NCI-H1092 treated with DMSO at 0.1 percent for 48 hours (cell line): ENCODE data around the gene BAIAP3.

ENCODE experiments used
- DNase-seq: peaks from one replicate; lab custom pipeline; 2025; lab: John Stamatoyannopoulos, UW

The BAIAP3 gene

GRCh38 chr16:1371054-1371978 lies 37.9 kb downstream of the BAIAP3 start:
- no peak for DNase-seq

DNA sequence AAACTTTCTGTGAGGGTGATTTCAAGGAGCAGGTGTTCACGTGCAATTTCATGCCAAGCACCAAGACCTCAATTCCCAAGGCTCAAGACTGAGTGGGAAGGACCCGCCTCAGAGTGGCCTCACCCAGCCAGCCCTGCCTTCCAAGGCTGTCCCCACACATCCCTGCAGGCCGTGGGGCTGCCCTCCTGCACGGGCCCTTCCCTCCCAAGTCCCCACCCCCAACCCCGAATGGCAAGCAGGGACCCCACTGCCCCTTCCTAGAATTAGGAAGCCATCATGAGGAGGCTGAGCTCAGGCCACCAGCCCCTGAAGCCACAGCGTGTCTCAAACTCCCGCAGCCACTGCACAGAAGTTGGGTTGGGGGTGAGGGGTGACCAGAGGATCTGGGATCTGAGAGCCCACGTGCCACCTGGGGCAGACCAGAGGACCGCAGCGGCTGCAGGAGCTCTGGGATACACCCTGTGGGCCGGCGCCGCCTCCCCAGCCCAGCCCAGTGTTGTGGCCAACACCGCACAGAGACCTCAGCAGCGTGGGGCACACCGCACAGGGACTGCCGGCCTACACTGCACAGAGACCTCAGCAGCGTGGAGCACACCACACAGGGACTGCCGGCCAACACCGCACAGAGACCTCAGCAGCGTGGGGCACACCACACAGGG lies 39.0 kb downstream of the BAIAP3 start:
- no peak for DNase-seq

- no peak for DNase-seq
Measured at GRCh38 chr16:1374418-1375297, 41.2 kb downstream of the BAIAP3 start.

- DNase-seq = no peak
Measured at GRCh38 chr16:1375298-1375640, 41.8 kb downstream of the BAIAP3 start.

DNA sequence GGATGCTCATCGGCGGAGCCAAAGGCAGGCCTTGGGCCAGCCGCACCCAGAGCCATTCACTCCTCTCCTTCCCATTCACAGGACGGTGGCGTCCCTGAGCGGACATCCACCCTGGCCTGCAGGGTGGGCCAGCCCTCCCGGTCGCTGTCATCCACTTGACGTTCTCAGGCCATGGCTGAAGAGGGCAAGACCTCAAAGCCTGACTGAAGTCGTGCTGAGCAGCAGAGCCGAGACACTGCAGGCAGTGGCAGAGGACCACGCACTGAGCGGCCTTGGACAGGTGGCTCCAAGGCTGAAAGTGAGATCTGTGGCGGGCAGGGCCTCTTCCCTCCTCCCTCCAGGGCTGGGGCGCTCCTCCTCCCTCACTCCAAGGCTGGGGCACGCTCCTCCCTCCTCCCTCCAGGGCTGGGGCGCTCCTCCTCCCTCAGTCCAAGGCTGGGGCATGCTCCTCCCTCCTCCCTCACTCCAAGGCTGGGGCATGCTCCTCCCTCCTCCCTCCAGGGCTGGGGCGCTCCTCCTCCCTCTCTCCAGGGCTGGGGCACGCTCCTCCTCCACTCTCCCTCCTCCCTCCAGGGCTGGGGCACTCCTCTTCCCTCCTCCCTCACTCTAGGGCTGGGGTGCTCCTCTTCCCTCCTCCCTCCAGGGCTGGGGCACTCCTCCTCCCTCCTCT lies 42.4 kb downstream of the BAIAP3 start:
- no peak for DNase-seq

DNA sequence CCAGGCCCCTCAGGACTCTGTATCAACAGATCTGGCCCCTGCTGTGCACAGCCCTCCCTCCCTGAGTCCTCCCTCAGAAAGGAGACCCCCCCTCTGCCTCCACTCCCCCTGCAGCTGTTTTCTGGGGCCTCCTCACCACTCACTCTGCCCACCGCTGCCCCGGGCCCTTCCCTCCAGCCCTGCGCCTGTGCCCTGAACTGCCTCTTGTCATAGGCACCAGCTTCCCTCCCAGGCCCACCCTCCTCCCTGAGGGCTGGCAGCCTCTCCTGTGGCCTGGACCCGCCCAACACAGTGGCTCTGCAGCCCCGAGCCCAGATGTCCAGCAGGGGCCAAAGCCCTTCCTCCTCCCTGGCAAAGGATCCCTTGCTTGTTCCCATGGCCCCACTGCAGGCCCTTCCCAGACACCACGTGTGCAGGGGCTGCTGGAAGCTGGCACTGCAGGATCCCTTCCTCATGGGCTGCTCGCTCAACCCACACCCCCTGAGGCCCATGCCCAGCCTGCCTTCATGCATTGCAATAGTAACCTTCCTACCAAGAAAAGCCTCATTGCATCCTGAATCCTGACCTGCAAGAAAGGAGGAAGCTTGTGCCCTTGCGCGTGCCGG lies 44.1 kb downstream of the BAIAP3 start:
- no peak for DNase-seq

DNA sequence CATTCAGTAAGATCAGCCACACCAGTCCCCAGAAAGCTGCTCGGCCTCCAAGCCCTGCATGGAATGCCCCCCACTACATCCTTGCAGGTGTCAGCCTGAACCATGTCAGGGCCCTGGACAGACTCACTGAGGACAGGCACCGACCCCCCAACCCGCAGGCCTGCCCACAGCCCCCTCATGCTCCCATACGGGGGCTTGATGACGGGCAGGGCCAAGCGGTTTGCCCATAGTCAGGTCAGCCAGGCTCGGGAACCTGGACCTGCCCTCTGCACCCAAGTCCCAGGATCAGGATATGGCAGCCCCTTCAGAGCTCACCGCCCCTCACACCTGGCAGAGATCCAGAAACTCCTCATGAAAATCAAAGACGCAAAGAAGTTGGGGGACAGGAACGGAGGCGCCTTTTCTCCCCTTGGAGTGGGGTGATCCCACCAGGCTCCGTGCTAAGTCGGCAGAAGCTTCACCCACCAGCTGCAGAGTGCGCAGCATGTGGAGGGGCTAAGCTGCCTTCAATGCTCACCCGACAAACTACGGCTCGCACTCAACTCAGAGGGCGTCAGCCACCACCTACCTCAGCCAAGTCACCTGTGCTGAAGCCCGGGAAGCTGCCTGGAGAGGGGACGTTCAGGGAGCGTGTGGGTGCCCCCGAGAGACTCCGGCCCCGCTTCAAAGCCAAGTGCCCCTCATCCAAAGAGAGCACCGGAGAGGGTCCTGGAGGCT lies 44.8 kb downstream of the BAIAP3 start:
- DNase-seq = no peak

- DNase-seq = no peak
Measured at GRCh38 chr16:1378804-1379303, 45.4 kb downstream of the BAIAP3 start.

DNA sequence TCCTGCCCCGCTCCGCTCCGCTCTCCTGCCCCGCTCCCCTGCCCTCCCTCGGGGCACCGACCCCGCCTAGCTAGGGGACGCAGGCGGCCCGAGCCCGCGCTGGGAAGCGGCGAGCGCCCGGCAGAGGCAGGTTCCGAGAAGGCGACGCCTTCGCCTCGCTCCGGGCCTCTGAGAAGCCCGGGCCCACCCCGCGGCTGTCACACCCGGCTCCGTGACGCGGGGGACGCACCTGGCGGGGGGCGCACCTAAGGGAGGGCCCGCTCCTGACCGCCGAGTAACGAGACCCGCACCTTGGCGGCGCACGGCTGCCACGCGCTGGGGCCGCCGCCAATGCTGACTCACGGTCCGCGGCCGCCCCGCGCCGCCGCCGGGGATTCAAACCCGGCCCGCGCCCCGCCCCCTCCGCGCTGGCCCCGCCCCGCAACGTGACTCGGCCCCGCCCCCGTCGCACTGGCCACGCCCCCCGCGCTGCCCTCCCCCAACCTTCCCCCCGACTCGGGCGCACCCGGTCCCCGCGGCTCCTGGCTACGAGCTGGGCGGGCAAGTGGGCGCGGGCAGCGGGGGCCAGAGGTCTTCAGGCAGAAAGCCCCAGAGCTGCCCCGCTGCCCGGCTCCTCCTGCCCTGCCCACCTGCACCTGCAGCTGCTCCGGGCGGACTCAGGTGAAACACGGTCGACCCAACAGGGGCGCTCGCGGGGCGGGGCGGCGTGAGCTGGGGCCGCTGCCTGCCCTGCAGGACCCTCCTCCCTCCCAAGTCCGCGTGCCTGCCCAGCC lies 46.0 kb downstream of the BAIAP3 start:
- peak; percentile 39 for DNase-seq

GRCh38 chr16:1380195-1380594 lies 46.8 kb downstream of the BAIAP3 start:
- no peak for DNase-seq

- no peak for DNase-seq
Measured at GRCh38 chr16:1381612-1382406, 48.4 kb downstream of the BAIAP3 start.

DNA sequence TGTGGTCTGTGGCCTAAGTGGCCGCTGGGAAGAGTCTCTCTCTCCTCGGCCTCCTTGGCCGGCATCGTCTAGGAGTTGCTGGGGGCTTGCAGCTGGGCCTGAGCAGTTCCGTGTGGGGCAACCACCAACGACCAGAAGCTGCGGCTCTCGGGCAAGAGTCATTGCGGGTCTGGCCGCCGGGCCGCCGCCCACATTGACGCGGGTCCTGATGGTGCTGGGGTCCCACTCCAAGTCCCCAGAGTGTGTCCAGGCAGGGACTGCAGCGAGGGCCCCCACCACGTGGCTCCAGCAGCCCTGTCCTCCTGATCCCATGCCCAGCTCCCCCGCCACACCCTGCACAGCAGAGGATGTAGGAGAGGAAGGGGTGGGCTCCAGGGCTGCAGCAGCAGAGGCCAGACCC lies 50.1 kb downstream of the BAIAP3 start:
- no peak for DNase-seq

- DNase-seq = peak; percentile 56
Measured at GRCh38 chr16:1385232-1385631, 51.8 kb downstream of the BAIAP3 start.

- DNase-seq = no peak
Measured at GRCh38 chr16:1387331-1387730, 53.9 kb downstream of the BAIAP3 start.

DNA sequence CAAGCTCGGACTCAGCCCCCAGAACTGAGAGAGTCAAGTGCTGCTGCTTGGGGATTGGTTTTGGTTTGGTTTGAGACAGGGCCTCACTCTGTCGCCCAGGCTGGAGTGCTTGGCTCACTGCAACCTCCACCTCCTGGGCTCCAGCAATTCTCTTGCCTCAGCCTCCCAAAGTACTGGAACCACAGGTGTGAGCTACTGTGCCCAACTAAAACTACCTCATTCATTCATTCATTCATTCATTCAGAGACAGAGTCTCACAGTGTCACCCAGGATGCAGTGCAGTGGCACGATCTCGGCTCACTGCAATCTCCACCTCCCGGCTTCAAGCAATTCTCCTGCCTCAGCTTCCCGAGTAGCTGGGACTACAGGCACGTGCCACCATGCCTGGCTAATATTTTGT lies 56.3 kb downstream of the BAIAP3 start:
- DNase-seq = no peak

DNA sequence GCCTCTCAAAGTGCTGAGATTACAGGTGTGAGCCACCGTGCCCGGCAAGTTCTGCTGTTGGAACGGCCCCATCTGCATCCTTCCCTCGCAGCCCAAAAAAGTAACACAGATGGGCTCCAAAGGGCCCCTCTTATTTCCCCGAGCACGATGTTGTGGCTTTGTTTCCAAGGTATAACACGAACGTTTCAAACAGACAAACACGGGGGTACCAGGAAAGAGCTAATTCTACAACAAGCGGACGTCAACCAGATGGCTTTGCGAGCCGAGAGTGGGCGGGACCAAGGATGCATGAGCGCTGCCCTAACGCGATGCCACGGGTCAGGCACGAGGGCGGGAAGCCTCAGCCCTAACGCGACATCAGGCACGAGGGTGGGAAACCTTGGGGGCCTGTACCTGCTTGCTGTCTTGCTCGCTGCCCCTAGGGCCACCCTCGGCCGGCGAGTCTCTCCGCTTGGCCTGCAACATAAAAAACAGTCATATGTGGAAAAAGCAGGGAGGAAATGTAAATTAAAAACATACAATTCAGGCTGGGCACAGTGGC lies 56.9 kb downstream of the BAIAP3 start:
- DNase-seq = no peak

DNA sequence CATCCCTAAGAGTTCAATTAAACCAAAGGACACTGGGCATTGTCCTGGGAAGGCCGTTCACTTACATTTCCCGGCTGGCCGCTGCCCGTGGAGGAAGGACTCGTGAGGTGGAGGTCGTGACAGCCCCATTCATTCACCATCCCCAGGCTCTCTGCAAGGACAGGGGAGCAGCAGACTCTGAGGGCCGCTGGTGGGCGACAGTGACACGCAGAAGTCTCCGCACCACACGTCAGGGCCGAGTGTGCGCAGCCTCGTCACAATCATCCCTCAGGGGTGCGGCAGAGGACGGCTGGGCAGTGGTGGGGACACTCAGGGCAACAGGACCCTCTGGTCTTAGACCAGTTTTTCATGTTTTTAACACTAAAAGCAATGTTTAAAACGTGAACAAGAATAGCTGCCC lies 59.4 kb downstream of the BAIAP3 start:
- DNase-seq = no peak

GRCh38 chr16:1393613-1394176 lies 60.2 kb downstream of the BAIAP3 start:
- DNase-seq = no peak
